Kasumi-1 (cell line): ENCODE measurements around the gene LRRC4C.

Experiments
- DNase-seq, 2 experiments: peaks; one replicate each; lab custom pipeline; 2025; lab: John Stamatoyannopoulos, UW

LRRC4C gene

GRCh38 chr11:40360206-40360798, 1099.2 kb downstream of the LRRC4C start:
- DNase-seq = no peak

GRCh38 chr11:40354121-40354520, 1105.3 kb downstream of the LRRC4C start:
- DNase-seq = no peak

GRCh38 chr11:40340911-40341310, 1118.5 kb downstream of the LRRC4C start:
- DNase-seq = no peak

GRCh38 chr11:40338739-40339138, 1120.7 kb downstream of the LRRC4C start:
- no peak for DNase-seq

GRCh38 chr11:40338062-40338461, 1121.4 kb downstream of the LRRC4C start:
- no peak for DNase-seq

- DNase-seq = no peak
Measured at GRCh38 chr11:40337118-40337517, 1122.3 kb downstream of the LRRC4C start.

- DNase-seq = no peak
Measured at GRCh38 chr11:40328890-40329614, 1130.4 kb downstream of the LRRC4C start.

GRCh38 chr11:40323241-40323640, 1136.2 kb downstream of the LRRC4C start:
- no peak for DNase-seq

- no peak for DNase-seq
Measured at GRCh38 chr11:40321537-40321936, 1137.9 kb downstream of the LRRC4C start.

- no peak for DNase-seq
Measured at GRCh38 chr11:40316171-40316570, 1143.3 kb downstream of the LRRC4C start.

GRCh38 chr11:40315122-40315521, 1144.3 kb downstream of the LRRC4C start:
- no peak for DNase-seq

GRCh38 chr11:40314327-40314726, 1145.1 kb downstream of the LRRC4C start:
- no peak for DNase-seq

GRCh38 chr11:40306938-40307548, 1152.4 kb downstream of the LRRC4C start:
- peak; percentile 51 to 59 for DNase-seq

- DNase-seq = no peak
Measured at GRCh38 chr11:40302669-40303068, 1156.8 kb downstream of the LRRC4C start.

- DNase-seq = no peak
Measured at GRCh38 chr11:40295466-40295865, 1164.0 kb downstream of the LRRC4C start.

GRCh38 chr11:40294741-40295140, 1164.7 kb downstream of the LRRC4C start:
- no peak for DNase-seq

- no peak for DNase-seq
Measured at GRCh38 chr11:40294349-40294735, 1165.1 kb downstream of the LRRC4C start.

GRCh38 chr11:40293655-40294348, 1165.7 kb downstream of the LRRC4C start:
- DNase-seq = peak; percentile 53 to 59

- no peak for DNase-seq
Measured at GRCh38 chr11:40292721-40293508, 1166.5 kb downstream of the LRRC4C start.

- DNase-seq = no peak
Measured at GRCh38 chr11:40291741-40292140, 1167.7 kb downstream of the LRRC4C start.

- DNase-seq = no peak
Measured at GRCh38 chr11:40291329-40291728, 1168.1 kb downstream of the LRRC4C start.

- DNase-seq = no peak
Measured at GRCh38 chr11:40290171-40290631, 1169.3 kb downstream of the LRRC4C start.
